Epidermal melanocyte (primary cell): ENCODE measurements around the gene TFEB.

Experiments used
- DNase-seq: peaks from one replicate; pipeline ENCODE4 v3.0.0; 2011; ENCODE audit warnings: low spot score; ENCODE audit not compliant: insufficient read length

Gene TFEB

DNA sequence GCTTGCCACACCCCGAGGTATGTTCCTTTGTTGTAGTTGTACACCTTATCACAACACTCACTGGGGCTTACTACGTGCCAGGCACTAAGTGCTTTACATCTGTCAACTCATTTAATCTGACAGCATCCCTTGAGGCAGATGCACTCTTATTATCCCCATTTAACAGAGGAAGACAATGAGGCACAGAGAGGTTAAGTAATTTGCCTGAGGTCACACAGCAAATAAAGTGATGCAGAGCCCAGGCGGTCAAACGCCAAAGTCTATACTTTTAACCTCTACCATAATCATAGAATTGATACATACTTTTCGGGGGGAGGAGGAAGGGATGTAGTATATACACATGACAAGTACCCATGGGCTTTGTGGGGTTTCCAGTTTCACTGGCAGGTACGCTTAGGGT lies 59.4 kb downstream of the TFEB start:
- DNase-seq = no peak

DNA sequence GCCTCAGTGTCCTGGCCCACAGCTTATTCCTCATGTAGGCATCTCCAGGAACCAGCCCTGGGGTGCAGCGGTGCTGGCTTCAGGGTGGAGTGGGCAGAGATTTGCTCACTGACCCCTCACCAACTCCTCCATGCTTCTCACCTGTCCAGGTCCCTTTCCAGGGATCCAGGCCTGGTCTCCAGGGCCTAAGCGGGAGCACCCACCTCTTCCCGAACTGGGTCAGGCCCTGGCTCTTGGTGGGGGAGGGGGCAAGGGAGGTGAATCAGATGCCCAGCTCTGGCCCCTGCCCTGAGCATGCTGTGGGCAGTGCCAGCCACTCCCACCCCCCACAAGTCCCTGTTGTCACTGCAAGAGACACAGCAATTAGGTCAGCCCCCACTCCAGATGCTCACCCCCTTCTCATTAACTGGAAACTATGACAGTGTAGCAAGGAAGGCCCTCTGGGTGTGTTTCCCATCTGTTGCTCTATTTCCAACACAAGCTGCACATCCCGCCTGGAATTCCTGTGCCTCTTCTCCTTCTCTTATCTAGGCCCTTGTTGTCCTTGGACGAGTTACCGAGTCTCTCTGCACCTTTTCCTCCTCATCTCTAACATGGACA lies 60.1 kb downstream of the TFEB start:
- no peak for DNase-seq

DNA sequence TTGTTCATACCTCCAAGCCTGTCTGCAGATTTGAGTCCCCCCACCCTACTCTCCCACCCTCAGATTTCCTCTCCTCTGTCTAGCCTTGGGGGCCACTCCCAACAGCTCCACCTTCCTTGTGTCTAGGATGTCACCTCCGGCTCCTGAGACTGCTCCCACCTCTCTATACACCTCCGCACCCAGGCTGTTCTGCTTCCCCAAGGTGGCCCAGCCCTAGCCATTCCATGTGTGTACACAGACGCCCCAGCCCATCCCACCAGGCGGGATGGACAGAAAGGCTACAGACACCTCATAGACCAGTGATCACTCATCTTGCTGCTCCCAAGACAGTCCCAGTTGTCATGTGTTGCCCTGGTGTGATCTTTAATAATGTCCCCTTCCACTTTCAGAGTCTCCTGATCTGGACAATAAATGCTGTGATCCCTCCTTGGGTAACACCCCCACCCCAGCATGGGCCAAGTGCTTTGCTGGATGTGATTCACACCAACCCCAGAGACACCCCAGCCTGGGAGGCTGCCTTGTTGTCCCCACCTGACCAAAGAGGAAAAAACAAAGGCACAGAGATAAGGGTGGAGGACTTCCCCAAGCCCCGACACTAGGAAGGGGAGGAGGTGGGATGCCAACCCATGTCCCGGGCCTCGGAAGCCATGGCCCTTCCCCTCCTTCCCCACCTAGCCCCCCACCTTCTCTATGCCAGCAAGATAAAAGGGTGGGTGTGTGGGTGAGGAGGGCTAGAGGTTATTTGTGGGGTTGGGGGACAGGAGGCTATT lies 61.0 kb downstream of the TFEB start:
- no peak for DNase-seq

DNA sequence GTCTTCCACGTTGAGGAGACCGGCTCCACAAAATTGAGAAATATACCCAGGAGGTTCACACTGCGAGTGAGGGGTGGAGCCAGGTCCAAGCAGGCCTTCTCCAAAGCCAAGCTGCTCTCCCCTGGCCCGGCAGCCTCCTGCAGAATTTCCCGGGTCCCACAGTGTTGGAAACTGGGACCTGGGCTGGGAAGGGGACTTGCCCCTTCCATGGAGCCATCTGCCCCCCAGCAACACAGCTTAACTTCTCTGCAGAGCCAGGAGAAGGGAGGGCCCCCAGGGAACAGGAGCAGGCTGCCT lies 61.8 kb downstream of the TFEB start:
- DNase-seq = no peak

- no peak for DNase-seq
These were observed 62.3 kb downstream of the TFEB start for GRCh38 chr6:41672816-41673703.

GRCh38 chr6:41672016-41672415 lies 63.4 kb downstream of the TFEB start:
- DNase-seq = no peak

DNA sequence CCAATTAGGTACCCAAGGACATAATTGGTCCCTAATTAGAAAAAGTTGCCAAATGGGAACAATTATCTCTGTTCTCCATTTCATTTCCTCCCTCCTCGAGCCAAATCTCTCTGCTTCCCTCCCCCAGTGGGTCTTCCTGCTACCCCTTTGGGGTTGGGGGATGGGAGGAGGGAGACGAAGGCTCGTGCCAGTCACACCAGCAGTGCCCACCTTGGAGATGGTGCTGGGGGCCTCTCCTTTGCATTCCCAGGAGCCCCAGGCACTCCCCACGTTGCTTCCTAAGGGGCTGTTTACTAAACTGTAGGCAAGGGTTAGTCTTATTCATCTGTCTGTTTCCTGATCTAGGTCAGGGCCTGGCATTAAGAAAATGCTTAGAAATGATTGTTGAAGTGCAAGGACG lies 64.0 kb downstream of the TFEB start:
- DNase-seq = no peak

GRCh38 chr6:41670703-41671360 lies 64.6 kb downstream of the TFEB start:
- no peak for DNase-seq

GRCh38 chr6:41668968-41669367 lies 66.4 kb downstream of the TFEB start:
- no peak for DNase-seq

DNA sequence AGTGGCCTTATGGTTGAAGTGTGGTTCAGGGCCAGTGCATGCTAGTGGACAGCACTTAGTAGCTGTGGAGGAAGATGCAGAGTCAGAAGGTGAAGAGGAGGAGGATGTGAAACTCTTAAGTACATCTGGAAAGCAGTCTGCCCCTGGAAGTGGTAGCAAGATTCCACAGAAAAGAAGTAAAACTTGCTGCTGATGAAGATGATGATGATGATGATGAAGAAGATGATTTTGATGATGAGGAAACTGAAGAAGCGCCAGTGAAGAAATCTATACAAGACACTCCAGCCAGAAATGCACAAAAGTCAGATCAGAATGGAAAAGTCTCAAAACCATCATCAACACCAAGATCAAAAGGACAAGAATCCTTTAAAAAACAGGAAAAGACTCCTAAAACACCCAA lies 68.2 kb downstream of the TFEB start:
- no peak for DNase-seq

- no peak for DNase-seq
These were observed 71.1 kb downstream of the TFEB start for GRCh38 chr6:41664271-41664670.

DNA sequence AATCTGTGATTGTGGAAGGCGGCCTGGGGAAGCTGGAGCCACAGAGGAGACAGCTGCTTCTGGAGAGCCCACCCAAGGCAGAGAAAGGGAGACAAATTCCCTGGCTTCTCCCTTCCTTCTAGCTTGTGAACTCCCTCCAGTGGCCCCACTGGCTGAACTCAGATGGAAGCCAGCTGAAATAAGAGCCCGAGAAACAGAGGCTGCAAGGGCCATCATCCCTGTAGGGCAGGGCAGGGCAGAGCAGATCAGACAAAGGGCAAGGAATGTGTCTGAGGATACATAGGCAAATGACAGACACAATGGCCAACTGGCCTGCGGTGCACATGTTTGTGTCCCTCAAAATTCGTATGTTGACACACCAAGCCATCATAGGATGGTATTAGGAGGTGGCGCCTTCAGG lies 71.8 kb downstream of the TFEB start:
- DNase-seq = no peak

GRCh38 chr6:41659935-41660334 lies 75.5 kb downstream of the TFEB start:
- DNase-seq = no peak

DNA sequence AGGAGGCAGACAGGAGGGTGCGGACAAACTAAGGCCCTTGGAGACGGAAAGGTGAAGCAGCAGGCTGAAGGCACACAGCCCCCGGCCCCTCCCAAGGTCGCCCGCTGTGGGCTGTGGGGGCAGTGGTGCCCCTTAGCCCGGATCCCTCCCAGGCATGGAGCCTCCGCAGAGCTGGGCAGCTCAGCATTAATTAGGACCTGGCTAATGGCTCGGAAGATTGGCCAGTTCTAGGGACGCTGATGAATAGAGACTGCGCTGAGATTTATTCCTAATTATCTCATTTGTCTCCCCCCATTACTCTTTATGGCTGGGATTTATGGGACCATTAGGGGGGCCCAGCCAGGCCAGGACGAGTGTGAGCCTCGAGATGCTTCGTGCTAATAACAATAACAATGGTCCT lies 76.8 kb downstream of the TFEB start:
- no peak for DNase-seq

DNA sequence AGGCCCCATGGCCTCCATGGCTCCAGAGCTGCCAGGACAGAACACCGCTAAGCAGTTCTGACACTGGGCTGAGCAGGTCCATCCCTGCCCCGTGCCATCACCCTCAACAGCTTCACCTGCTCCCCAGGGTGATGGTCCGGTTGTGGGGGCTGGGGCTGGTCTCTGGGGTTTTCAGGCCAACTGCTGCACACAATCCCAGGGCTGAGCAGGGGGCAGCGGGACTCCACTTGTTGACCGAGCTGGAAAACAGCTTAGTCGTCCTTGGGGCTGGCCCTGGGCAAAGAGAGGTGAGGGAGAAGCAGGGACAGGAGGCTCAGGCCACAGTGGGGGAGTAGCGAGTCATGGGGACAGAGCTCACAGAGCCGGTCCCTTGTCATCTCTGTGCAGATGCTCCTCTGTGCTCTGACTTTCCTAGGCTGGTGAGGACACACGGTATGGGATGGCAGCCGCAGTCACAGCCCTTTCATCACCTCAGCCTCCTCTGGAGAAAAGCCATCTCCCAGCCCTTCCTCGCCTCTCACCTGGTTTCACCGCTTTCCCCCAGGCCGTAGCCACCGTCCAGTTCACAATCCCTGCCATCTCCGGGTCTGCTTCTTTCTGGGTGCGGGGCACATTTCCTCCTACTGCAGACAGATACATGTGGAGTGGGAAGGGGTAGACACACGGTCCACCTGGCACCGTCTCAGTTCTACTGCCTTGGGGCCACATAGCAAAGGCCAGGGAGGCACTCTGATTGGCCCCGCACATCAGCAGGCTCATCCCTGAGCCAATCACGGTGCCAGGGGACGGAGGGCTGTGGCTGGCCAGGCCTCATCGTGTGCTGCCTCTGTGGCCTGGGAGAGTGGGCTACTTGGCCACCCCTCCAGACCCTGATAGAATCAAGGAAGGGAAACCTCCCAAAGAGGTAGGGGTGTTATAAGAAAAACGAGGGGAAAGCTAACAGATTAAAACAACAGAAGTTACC lies 78.0 kb downstream of the TFEB start:
- no peak for DNase-seq

- no peak for DNase-seq
These were observed 79.3 kb downstream of the TFEB start for GRCh38 chr6:41656002-41656691.

DNA sequence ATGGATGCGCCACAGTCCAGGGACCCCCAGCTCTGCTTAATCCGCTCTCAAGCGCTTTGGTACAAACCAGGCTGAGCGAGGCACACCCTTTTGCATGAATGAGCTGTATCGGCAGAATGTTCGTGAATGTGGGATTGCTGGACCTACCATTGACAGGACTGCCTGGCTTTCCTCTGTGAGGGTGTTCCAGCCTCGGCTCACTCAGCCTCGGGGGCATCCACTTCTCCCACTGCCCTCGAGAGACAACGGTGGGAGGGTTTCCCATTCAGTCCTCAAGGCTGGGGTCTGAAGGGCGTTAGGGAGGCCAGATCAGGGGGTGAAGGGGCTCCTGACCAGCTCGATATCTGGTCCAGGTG lies 79.8 kb downstream of the TFEB start:
- no peak for DNase-seq

- no peak for DNase-seq
These were observed 80.2 kb downstream of the TFEB start for GRCh38 chr6:41655176-41655575.

GRCh38 chr6:41654698-41655151 lies 80.7 kb downstream of the TFEB start:
- DNase-seq = no peak

- DNase-seq = no peak
These were observed 81.2 kb downstream of the TFEB start for GRCh38 chr6:41654151-41654697.
